Rectal smooth muscle tissue (tissue), 1 donor: ENCODE results near the gene CLDN5.

Experiments
- H3K27ac ChIP-seq: one replicate; pipeline ENCODE4 v1.7.0; 2013; ENCODE audit warnings: low read depth, low read length, inconsistent platforms
- H3K27me3 ChIP-seq: one replicate; pipeline ENCODE4 v1.7.0; 2013; ENCODE audit warnings: low read length; ENCODE audit not compliant: control insufficient read depth, insufficient read depth
- H3K36me3 ChIP-seq: one replicate; pipeline ENCODE4 v1.7.0; 2013; ENCODE audit warnings: low read length; ENCODE audit not compliant: control insufficient read depth, insufficient read depth
- H3K4me1 ChIP-seq: one replicate; pipeline ENCODE4 v1.7.0; 2013; ENCODE audit warnings: low read length; ENCODE audit not compliant: control insufficient read depth, insufficient read depth
- H3K4me3 ChIP-seq: one replicate; pipeline ENCODE4 v1.7.0; 2013; ENCODE audit warnings: low read length
- H3K9ac ChIP-seq: one replicate; pipeline ENCODE4 v1.7.0; 2013; ENCODE audit warnings: low read length

Gene CLDN5

GRCh38 chr22:19478045-19478900 is 45.9 kb downstream of the CLDN5 start:
- H3K27ac ChIP-seq = peak overlapping the region; percentile 100
- H3K27me3 ChIP-seq = no peaks in the 10 kb centered on the region
- H3K9ac ChIP-seq = peak overlapping the region; percentile 70

GRCh38 chr22:19477321-19478044 is 46.7 kb downstream of the CLDN5 start:
- peaks cover 9% of the 10 kb centered on the region for H3K4me1 ChIP-seq

More at GRCh38 chr22:19478045-19478900, 45.9 kb downstream of the CLDN5 start:
- Histone ChIP-seq H3K36me3 (peaks cover 8% of the 10 kb centered on the region), H3K4me1 (peaks cover 9% of the 10 kb centered on the region), H3K4me3 (peak overlapping the region; percentile 89)

GRCh38 chr22:19476023-19476422 is 48.2 kb downstream of the CLDN5 start:
- no peak overlapping the region for H3K9ac ChIP-seq
- H3K4me3 ChIP-seq = no peak overlapping the region
- H3K27ac ChIP-seq = no peak overlapping the region
- H3K36me3 ChIP-seq = peaks cover 21% of the 10 kb centered on the region
- peaks cover 9% of the 10 kb centered on the region for H3K4me1 ChIP-seq
- H3K27me3 ChIP-seq = no peaks in the 10 kb centered on the region

More at GRCh38 chr22:19477321-19478044, 46.7 kb downstream of the CLDN5 start:
- Histone ChIP-seq H3K36me3 (peaks cover 9% of the 10 kb centered on the region), H3K4me3 (peak overlapping the region; percentile 89), H3K27ac (no peak overlapping the region), H3K27me3 (no peaks in the 10 kb centered on the region), H3K9ac (peak overlapping the region; percentile 32)

GRCh38 chr22:19473578-19473977 is 50.6 kb downstream of the CLDN5 start:
- H3K4me1 ChIP-seq = peaks cover 9% of the 10 kb centered on the region
- no peak overlapping the region for H3K27ac ChIP-seq
- no peaks in the 10 kb centered on the region for H3K27me3 ChIP-seq
- H3K4me3 ChIP-seq = no peak overlapping the region
- H3K9ac ChIP-seq = no peak overlapping the region
- H3K36me3 ChIP-seq = peaks cover 39% of the 10 kb centered on the region
